Hepatocyte (in vitro differentiated cells): ENCODE data around the gene PHLDA3.

Source experiments
- EZH2 ChIP-seq: fragments of 200-600 bp; sonication (generic); IDR thresholded peaks from 2 replicates; pipeline ENCODE4 v1.6.1; 2016; ENCODE audit warnings: antibody characterized with exemption, mild to moderate bottlenecking, borderline replicate concordance
- EZH2phosphoT487 ChIP-seq: fragments of 200-600 bp; sonication (generic); IDR thresholded peaks from one replicate; pipeline ENCODE4 v1.6.1; 2018; ENCODE audit warnings: antibody characterized with exemption, mild to moderate bottlenecking, low read depth, moderate library complexity; ENCODE audit not compliant: unreplicated experiment, severe bottlenecking
- TF ChIP-seq, protein P1 (sequence below): fragments of 200-600 bp; sonication (generic); IDR thresholded peaks from 2 replicates; pipeline ENCODE4 v1.5.1; 2016; ENCODE audit warnings: antibody characterized with exemption, mild to moderate bottlenecking; ENCODE audit not compliant: poor library complexity

- TF ChIP-seq, protein P1, sequence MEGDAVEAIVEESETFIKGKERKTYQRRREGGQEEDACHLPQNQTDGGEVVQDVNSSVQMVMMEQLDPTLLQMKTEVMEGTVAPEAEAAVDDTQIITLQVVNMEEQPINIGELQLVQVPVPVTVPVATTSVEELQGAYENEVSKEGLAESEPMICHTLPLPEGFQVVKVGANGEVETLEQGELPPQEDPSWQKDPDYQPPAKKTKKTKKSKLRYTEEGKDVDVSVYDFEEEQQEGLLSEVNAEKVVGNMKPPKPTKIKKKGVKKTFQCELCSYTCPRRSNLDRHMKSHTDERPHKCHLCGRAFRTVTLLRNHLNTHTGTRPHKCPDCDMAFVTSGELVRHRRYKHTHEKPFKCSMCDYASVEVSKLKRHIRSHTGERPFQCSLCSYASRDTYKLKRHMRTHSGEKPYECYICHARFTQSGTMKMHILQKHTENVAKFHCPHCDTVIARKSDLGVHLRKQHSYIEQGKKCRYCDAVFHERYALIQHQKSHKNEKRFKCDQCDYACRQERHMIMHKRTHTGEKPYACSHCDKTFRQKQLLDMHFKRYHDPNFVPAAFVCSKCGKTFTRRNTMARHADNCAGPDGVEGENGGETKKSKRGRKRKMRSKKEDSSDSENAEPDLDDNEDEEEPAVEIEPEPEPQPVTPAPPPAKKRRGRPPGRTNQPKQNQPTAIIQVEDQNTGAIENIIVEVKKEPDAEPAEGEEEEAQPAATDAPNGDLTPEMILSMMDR = no peak
- no peak for TF ChIP-seq EZH2
- TF ChIP-seq EZH2phosphoT487 = no peak
Observed at GRCh38 chr1:201426479-201427310, 42.3 kb downstream of the PHLDA3 start.
